ENCODE measurements around the gene PCYT1B. TPM values are rescaled to one million over a fixed set of nuclear protein-coding genes. Genes with fewer than 3 reads are reported as not detected.

The PCYT1B gene
- total RNA-seq, 1 donor = 0.27 TPM

DNA sequence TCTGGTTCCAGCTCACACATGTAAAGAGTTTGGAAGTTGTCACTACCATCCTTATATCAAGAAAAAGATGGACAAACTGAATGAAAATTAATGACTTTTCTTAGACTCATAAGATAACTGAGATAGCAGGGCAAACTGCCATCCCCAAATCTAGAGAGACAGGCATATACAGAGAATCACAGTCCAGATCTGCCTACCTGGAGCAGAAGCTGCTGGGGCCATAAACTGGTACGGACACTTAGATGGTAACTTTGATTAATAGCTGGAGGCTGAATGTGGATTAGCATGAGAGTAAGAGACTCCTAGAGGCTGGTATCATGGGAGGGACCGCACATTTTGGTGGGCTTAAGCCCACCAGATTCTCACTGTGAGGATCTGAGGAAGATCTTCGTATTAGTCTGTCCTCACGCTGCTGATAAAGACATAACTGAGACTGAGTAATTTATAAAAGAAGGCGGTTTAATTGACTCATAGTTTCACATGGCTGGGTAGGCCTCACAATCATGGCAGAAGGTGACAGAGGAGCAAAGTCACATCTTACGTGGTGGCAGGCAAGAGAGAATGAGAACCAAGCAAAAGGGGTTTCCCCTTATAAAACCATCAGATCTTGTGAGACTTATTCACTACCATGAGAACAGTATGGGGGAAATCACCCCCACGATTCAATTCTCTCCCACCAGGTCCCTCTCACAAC, 35.7 kb upstream of the PCYT1B start:
- H3K4me3 ChIP-seq (ENCODE audit: low read depth, low read length) = no peak overlapping the region
- no peak for DNase-seq (ENCODE audit: low read depth)
- TF ChIP-seq, protein P1, sequence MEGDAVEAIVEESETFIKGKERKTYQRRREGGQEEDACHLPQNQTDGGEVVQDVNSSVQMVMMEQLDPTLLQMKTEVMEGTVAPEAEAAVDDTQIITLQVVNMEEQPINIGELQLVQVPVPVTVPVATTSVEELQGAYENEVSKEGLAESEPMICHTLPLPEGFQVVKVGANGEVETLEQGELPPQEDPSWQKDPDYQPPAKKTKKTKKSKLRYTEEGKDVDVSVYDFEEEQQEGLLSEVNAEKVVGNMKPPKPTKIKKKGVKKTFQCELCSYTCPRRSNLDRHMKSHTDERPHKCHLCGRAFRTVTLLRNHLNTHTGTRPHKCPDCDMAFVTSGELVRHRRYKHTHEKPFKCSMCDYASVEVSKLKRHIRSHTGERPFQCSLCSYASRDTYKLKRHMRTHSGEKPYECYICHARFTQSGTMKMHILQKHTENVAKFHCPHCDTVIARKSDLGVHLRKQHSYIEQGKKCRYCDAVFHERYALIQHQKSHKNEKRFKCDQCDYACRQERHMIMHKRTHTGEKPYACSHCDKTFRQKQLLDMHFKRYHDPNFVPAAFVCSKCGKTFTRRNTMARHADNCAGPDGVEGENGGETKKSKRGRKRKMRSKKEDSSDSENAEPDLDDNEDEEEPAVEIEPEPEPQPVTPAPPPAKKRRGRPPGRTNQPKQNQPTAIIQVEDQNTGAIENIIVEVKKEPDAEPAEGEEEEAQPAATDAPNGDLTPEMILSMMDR (IDR thresholded peaks at IDR 0.05; ENCODE audit: insufficient read depth, low read length) = no peak

DNA sequence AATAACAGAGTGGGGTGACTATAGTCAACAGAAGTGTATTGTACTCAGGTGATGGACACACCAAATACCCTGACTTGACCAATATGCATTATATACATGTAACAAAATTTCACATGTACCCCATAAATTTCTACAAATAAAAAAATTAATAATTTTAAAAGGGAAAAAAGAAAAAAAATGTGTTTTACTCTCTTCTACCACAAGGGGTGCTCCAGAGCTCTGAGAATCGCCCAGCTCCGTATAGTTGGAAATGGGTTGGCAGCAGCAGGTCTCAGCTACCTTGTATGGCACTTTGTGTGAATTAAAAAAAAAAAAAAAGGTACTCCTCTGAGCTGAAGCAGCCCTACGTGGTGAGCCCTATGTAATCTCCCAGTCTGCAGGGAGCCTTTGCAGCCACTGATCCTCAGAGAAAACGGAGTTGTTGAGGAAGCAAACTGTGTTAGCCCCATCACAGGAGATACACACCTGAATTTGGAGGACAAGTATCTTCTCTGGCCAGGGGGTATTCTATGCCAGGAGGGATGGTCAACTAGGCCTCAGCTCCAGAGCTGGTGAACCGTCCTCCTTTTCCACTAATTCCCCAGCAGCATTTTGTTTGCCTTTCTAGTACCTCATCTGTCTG, 29.4 kb upstream of the PCYT1B start:
- TF ChIP-seq, protein P1 (IDR thresholded peaks at IDR 0.05; ENCODE audit: insufficient read depth, low read length) = peak; percentile 69
- DNase-seq (ENCODE audit: low read depth) = peak; percentile 8
- H3K4me3 ChIP-seq (ENCODE audit: low read depth, low read length) = no peak overlapping the region

DNA sequence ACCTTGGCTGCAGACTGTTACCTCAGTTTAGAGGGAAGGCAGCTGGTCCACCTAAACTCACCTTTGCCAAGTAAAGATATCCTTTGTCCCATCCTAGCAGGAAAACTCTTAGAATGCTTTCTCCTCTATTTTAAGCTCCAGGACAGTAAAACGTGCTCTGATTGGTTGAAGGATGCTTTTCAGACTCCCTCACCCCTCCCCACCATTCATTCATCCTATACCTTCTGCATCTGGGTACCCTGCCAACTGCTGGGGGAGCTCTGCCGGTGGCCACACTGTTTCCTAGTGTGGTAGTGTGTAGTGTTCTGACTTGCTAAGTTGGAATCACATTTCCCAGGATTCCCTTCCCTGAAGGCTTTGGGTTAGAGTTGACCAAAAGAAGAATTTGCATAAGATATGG, 26.3 kb upstream of the PCYT1B start:
- TF ChIP-seq, protein P1 (IDR thresholded peaks at IDR 0.05; ENCODE audit: insufficient read depth, low read length) = no peak
- no peak overlapping the region for H3K4me3 ChIP-seq (ENCODE audit: low read depth, low read length)

DNA sequence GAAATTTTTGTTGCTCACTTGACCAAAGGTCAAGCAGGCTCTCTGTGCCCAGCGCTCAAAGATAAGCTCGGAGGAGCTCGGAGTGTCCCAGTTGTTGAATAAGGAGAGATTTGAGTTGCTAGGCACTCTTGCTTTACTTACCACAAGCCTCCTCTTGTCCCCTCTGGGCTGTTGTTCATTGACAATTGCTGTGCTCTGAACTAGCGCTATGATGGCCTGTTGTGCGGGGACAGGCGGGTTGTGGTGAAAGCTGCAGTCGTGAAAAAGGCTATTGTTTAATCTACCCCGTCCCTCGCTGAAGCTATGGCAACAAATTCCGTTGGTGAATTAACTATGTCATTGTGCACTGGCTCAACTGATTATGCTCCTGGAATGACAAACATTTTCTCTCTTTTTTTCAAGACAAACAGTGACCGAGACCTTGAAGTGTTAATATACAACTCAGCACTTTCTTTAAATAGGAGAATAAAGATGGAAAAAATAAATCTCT, 25.6 kb upstream of the PCYT1B start:
- TF ChIP-seq, protein P1 (IDR thresholded peaks at IDR 0.05; ENCODE audit: insufficient read depth, low read length) = no peak
- H3K4me3 ChIP-seq (ENCODE audit: low read depth, low read length) = no peak overlapping the region
- DNase-seq (ENCODE audit: low read depth) = no peak

More for the DNA sequence above, 26.3 kb upstream of the PCYT1B start:
- no peak for DNase-seq (ENCODE audit: low read depth)

DNA sequence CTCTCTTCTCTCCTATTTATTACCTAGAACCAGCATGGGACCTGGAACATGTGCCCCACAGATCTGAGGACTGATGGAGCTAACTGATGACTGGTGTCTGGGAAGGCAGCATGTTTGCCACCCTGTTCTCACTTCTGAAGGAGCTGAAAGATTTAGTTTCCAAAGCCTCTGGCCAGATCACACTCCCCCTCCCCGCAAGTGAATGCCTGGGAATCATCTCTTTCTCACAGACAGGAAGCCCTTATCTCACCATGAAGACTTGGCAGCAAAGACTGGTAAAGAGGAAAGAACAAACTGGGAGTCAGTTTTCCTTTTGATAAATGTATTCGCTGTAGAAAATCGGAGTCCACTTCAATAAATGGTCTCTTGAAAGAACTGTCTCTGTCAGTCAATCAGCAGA, 21.0 kb upstream of the PCYT1B start:
- TF ChIP-seq, protein P1 (IDR thresholded peaks at IDR 0.05; ENCODE audit: insufficient read depth, low read length) = no peak
- no peak overlapping the region for H3K4me3 ChIP-seq (ENCODE audit: low read depth, low read length)
- DNase-seq (ENCODE audit: low read depth) = peak; percentile 10

DNA sequence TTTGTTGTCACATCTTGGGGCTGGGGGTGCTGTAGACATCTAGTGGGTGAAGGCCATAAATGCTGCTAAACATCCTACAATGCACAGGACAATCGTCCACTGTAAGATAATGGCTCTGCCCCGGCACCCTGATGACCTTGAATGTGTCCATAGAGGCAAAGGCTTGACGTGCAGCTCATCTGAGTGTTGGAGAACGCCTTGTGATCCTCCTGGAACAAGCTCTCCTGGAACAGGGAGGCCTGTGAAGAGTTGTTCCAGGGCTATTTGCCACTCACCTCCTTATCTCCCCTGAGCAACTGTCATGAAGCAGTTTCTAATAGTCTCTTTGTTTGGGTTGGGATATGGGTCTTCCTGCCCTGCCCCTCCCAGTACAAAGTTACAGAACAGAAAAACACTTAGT, 15.2 kb upstream of the PCYT1B start:
- TF ChIP-seq, protein P1 (IDR thresholded peaks at IDR 0.05; ENCODE audit: insufficient read depth, low read length) = no peak
- DNase-seq (ENCODE audit: low read depth) = no peak
- H3K4me3 ChIP-seq (ENCODE audit: low read depth, low read length) = no peak overlapping the region

All from fibroblast of the aortic adventitia (primary cell).